ENCODE measurements around the gene MAPKBP1.

DNA sequence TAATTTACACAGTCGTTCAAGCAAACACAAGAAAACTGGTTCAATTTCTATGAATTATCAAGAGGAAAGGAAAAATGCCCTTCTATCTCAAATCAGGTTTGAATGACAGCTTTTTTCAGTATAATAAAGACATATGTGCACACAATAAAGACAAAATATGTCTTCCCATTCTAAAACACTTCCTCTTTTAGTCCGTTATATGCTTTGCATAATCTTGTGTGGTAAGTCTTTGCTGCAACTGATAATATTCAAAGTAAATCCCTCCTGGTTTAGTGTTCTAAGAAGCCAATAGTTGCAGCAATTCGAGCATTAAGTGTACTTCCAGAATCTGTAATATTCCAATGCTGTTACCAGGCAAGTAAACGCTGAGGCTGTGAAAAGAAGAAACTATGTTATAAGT is 43.7 kb upstream of the MAPKBP1 start:
- TF ChIP-seq NR2C2 (CRISPR knock-in tag; IDR thresholded peaks at IDR 0.05) (no peak), ESRRA (CRISPR knock-in tag; IDR thresholded peaks at IDR 0.05; ENCODE audit: borderline replicate concordance) (no peak), SP1 (CRISPR knock-in tag; conservative IDR thresholded peaks at IDR 0.05) (no peak), ZNF263 (CRISPR knock-in tag; IDR thresholded peaks at IDR 0.05; ENCODE audit: low read depth) (no peak), MLX (CRISPR knock-in tag; IDR thresholded peaks at IDR 0.05) (no peak), ZMAT4 (CRISPR knock-in tag; IDR thresholded peaks at IDR 0.05) (no peak), IRF1 (CRISPR knock-in tag; IDR thresholded peaks at IDR 0.05) (no peak)
- TF ChIP-seq, protein P1, sequence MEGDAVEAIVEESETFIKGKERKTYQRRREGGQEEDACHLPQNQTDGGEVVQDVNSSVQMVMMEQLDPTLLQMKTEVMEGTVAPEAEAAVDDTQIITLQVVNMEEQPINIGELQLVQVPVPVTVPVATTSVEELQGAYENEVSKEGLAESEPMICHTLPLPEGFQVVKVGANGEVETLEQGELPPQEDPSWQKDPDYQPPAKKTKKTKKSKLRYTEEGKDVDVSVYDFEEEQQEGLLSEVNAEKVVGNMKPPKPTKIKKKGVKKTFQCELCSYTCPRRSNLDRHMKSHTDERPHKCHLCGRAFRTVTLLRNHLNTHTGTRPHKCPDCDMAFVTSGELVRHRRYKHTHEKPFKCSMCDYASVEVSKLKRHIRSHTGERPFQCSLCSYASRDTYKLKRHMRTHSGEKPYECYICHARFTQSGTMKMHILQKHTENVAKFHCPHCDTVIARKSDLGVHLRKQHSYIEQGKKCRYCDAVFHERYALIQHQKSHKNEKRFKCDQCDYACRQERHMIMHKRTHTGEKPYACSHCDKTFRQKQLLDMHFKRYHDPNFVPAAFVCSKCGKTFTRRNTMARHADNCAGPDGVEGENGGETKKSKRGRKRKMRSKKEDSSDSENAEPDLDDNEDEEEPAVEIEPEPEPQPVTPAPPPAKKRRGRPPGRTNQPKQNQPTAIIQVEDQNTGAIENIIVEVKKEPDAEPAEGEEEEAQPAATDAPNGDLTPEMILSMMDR (IDR thresholded peaks at IDR 0.05), result no peak
- TF ChIP-seq, protein P2, sequence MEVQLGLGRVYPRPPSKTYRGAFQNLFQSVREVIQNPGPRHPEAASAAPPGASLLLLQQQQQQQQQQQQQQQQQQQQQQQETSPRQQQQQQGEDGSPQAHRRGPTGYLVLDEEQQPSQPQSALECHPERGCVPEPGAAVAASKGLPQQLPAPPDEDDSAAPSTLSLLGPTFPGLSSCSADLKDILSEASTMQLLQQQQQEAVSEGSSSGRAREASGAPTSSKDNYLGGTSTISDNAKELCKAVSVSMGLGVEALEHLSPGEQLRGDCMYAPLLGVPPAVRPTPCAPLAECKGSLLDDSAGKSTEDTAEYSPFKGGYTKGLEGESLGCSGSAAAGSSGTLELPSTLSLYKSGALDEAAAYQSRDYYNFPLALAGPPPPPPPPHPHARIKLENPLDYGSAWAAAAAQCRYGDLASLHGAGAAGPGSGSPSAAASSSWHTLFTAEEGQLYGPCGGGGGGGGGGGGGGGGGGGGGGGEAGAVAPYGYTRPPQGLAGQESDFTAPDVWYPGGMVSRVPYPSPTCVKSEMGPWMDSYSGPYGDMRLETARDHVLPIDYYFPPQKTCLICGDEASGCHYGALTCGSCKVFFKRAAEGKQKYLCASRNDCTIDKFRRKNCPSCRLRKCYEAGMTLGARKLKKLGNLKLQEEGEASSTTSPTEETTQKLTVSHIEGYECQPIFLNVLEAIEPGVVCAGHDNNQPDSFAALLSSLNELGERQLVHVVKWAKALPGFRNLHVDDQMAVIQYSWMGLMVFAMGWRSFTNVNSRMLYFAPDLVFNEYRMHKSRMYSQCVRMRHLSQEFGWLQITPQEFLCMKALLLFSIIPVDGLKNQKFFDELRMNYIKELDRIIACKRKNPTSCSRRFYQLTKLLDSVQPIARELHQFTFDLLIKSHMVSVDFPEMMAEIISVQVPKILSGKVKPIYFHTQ (CRISPR knock-in tag; IDR thresholded peaks at IDR 0.05), result no peak
- TF ChIP-seq, protein P3, sequence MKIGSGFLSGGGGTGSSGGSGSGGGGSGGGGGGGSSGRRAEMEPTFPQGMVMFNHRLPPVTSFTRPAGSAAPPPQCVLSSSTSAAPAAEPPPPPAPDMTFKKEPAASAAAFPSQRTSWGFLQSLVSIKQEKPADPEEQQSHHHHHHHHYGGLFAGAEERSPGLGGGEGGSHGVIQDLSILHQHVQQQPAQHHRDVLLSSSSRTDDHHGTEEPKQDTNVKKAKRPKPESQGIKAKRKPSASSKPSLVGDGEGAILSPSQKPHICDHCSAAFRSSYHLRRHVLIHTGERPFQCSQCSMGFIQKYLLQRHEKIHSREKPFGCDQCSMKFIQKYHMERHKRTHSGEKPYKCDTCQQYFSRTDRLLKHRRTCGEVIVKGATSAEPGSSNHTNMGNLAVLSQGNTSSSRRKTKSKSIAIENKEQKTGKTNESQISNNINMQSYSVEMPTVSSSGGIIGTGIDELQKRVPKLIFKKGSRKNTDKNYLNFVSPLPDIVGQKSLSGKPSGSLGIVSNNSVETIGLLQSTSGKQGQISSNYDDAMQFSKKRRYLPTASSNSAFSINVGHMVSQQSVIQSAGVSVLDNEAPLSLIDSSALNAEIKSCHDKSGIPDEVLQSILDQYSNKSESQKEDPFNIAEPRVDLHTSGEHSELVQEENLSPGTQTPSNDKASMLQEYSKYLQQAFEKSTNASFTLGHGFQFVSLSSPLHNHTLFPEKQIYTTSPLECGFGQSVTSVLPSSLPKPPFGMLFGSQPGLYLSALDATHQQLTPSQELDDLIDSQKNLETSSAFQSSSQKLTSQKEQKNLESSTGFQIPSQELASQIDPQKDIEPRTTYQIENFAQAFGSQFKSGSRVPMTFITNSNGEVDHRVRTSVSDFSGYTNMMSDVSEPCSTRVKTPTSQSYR (CRISPR knock-in tag; IDR thresholded peaks at IDR 0.05), result no peak

Data from WTC11 (cell line).